HG03064 (cell line): ENCODE measurements around the gene PLBD1.

Experiments used
- ATAC-seq: cut with Tn5 transposase; IDR thresholded peaks from one replicate; pipeline ENCODE4 v1.9.1; 2021; ENCODE audit warnings: low read depth; ENCODE audit not compliant: unreplicated experiment

Gene PLBD1

GRCh38 chr12:14570231-14570630, 2.5 kb upstream of the PLBD1 start:
- no peak for ATAC-seq

- no peak for ATAC-seq
These were observed 3.2 kb downstream of the PLBD1 start for GRCh38 chr12:14564336-14564959.

GRCh38 chr12:14563046-14563445, 4.6 kb downstream of the PLBD1 start:
- no peak for ATAC-seq

GRCh38 chr12:14562279-14562678, 5.4 kb downstream of the PLBD1 start:
- ATAC-seq = no peak

- ATAC-seq = no peak
These were observed 5.9 kb downstream of the PLBD1 start for GRCh38 chr12:14561677-14562238.

- no peak for ATAC-seq
These were observed 6.6 kb downstream of the PLBD1 start for GRCh38 chr12:14560904-14561574.

- ATAC-seq = no peak
These were observed 9.2 kb downstream of the PLBD1 start for GRCh38 chr12:14558473-14558959.

- no peak for ATAC-seq
These were observed 9.7 kb downstream of the PLBD1 start for GRCh38 chr12:14557966-14558365.

- no peak for ATAC-seq
These were observed 13.2 kb downstream of the PLBD1 start for GRCh38 chr12:14554281-14555007.

- no peak for ATAC-seq
These were observed 19.1 kb downstream of the PLBD1 start for GRCh38 chr12:14548609-14549008.

GRCh38 chr12:14547571-14547970, 20.1 kb downstream of the PLBD1 start:
- ATAC-seq = no peak

GRCh38 chr12:14545144-14546124, 22.2 kb downstream of the PLBD1 start:
- ATAC-seq = no peak

- no peak for ATAC-seq
These were observed 26.8 kb downstream of the PLBD1 start for GRCh38 chr12:14540801-14541462.

- ATAC-seq = no peak
These were observed 30.6 kb downstream of the PLBD1 start for GRCh38 chr12:14537088-14537487.

GRCh38 chr12:14532152-14532551, 35.5 kb downstream of the PLBD1 start:
- no peak for ATAC-seq

- no peak for ATAC-seq
These were observed 41.7 kb downstream of the PLBD1 start for GRCh38 chr12:14525964-14526363.

- no peak for ATAC-seq
These were observed 45.9 kb downstream of the PLBD1 start for GRCh38 chr12:14521822-14522221.

GRCh38 chr12:14514946-14515345, 52.7 kb downstream of the PLBD1 start:
- ATAC-seq = no peak

- ATAC-seq = no peak
These were observed 53.4 kb downstream of the PLBD1 start for GRCh38 chr12:14514154-14514842.
